ENCODE data around the gene RNF217.

GRCh38 chr6:125038925-125039324, 76.7 kb downstream of the RNF217 start:
- TF ChIP-seq YY1 (IDR thresholded peaks at IDR 0.05; ENCODE audit: low read depth, low read length) (no peak), CTCF (IDR thresholded peaks at IDR 0.05 in 2 of 3, conservative IDR thresholded peaks at IDR 0.05 in 1 of 3; ENCODE audit: control insufficient read depth in 2 of 3, extremely low read depth in 1 of 3, insufficient read depth in 1 of 3, low read depth in 3 of 3, low read length in 3 of 3) (no peak), RELA (IDR thresholded peaks at IDR 0.05; ENCODE audit: borderline replicate concordance, partially characterized antibody) (no peak), NR2C2 (IDR thresholded peaks at IDR 0.05; ENCODE audit: borderline replicate concordance, control insufficient read depth, insufficient read length, low read depth) (no peak), CHD2 (IDR thresholded peaks at IDR 0.05; ENCODE audit: borderline replicate concordance, low read depth, low read length) (no peak), EZH2 (IDR thresholded peaks at IDR 0.05; ENCODE audit: borderline replicate concordance, control insufficient read depth, low read depth, low read length) (no peak), SMC3 (IDR thresholded peaks at IDR 0.05; ENCODE audit: borderline replicate concordance, low read length) (no peak), TCF7 (IDR thresholded peaks at IDR 0.05; ENCODE audit: borderline replicate concordance) (no peak)
- TF ChIP-seq, protein P1, sequence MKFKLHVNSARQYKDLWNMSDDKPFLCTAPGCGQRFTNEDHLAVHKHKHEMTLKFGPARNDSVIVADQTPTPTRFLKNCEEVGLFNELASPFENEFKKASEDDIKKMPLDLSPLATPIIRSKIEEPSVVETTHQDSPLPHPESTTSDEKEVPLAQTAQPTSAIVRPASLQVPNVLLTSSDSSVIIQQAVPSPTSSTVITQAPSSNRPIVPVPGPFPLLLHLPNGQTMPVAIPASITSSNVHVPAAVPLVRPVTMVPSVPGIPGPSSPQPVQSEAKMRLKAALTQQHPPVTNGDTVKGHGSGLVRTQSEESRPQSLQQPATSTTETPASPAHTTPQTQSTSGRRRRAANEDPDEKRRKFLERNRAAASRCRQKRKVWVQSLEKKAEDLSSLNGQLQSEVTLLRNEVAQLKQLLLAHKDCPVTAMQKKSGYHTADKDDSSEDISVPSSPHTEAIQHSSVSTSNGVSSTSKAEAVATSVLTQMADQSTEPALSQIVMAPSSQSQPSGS (IDR thresholded peaks at IDR 0.05; ENCODE audit: low read length): no peak
- TF ChIP-seq, protein P2, sequence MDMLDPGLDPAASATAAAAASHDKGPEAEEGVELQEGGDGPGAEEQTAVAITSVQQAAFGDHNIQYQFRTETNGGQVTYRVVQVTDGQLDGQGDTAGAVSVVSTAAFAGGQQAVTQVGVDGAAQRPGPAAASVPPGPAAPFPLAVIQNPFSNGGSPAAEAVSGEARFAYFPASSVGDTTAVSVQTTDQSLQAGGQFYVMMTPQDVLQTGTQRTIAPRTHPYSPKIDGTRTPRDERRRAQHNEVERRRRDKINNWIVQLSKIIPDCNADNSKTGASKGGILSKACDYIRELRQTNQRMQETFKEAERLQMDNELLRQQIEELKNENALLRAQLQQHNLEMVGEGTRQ (IDR thresholded peaks at IDR 0.05; ENCODE audit: borderline replicate concordance, low read depth, low read length): no peak
- TF ChIP-seq, protein P3, sequence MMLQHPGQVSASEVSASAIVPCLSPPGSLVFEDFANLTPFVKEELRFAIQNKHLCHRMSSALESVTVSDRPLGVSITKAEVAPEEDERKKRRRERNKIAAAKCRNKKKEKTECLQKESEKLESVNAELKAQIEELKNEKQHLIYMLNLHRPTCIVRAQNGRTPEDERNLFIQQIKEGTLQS (IDR thresholded peaks at IDR 0.05; ENCODE audit: borderline replicate concordance, extremely low read depth, low read depth, low read length): no peak
- TF ChIP-seq, protein P4, sequence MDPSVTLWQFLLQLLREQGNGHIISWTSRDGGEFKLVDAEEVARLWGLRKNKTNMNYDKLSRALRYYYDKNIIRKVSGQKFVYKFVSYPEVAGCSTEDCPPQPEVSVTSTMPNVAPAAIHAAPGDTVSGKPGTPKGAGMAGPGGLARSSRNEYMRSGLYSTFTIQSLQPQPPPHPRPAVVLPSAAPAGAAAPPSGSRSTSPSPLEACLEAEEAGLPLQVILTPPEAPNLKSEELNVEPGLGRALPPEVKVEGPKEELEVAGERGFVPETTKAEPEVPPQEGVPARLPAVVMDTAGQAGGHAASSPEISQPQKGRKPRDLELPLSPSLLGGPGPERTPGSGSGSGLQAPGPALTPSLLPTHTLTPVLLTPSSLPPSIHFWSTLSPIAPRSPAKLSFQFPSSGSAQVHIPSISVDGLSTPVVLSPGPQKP (IDR thresholded peaks at IDR 0.05; ENCODE audit: low read depth, low read length): no peak
